GM19455 (cell line): ENCODE results near the gene LBHD2.
A peak's percentile ranks its signal among the peaks of the same experiment; 100 is the strongest.

Experiments
- ATAC-seq: cut with Tn5 transposase; IDR thresholded peaks from one replicate; pipeline ENCODE4 v1.9.1; 2021; ENCODE audit not compliant: unreplicated experiment

The LBHD2 gene

DNA sequence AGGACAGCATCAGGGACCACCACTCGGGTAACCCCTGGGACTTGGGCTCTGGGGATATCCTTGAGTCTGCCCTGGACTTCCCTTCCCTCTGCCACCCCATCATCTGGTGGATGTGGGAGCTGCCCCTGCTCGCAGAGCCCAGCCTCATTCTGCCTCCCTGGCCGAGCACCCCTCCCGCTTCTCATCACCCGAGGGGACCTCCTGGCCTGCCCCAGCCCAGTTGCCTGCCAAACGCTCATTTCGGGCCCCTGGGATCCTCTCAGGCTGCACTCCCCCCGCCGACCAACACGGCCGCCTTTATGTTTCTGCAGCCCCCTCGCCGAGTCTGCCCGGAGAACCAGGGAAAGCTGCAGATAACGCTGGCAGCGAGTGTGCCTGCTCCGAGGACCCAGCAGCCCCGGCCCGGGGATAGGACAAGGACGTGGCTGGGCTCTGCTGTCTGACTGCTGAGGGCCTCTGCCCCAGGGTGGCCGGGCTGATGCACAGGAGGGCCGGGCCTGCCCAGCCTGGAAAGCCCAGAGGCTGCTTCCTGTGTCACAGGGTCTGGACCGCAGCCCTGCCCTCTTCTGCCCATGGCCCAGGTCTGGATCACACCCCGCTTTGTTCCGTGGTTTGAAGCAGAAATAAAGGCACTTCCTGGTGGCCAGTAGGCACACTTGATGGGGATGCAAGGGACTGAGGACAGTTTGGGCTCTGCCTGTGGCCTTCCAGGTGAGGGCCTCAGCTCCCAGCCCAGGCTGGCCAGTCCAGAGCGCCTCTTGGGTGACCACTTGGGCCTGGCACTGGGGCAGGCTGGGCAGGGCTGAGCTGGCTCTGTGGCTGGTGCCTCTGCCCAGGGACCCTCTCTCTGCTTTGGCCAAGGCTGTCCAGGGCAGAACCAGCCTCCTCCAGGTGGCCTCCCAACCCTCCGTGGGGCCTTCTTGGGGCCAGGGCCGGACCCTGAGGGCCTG is 5.7 kb downstream of the LBHD2 start:
- ATAC-seq, result no peak

DNA sequence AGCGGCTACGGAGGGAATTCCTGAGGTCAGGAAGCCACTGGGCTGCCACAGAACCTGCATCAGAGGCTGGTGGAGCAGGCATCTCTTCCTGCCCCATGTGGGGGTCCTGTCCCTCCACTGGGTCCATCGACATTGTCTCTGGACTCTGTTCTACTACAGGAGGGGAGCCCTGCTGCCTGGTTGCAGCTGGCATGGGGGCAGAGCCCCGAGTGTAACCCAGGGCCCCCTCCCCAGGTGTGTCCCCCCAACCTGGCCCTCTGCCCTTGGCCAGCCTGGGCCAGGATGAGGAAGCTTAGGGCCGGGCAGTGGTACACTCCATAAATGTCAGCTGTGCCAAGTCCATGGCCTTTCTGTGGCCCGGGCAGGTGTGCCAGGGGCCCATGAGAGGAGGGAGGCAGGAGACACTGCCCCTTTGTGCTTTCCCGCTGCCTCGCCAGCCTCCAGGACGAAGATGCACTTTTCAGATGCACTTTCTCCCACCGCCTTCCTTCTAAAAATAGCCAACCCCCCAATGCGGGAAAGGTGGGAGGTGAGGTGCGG is 6.5 kb downstream of the LBHD2 start:
- no peak for ATAC-seq

DNA sequence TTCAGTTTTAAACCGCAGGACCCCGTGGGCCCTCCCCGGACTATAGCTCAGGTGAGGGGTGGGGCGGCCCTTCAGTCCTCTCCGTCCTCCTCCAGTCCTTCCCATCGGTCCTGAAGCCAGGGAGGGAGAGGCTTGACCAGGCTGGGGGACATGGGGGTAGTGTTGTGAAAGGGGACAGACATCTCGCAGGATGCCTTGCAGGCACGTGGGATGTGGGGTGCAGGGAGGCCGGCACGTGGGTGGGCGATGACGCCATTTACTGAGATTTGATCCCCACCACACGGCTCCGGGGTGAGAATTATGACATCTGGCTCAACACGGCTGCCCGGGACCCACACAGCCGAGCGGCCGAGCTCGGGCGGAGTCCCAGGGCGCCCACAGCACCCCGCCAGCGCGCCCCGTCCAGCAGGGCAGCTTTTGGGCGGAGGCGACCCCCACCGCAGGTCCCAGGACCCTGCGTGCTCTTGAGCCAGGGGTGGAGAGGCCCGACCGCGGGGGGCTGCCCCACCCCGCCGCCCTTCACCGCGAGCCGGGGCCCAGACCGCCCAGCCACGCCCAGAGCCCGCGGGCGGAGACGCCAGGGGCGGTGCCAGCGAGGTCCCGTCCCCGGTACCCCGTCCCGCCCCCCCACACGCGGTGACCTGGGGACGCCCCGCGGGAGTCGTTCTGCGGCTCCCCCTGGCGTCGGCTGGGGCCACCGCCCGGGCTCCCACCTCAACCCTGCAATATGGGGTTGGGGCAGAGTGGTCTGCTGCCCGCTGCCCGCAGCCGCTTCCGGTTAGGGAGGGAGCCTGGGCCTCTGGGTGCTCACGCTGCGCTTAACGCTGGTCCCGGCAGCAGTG is 7.3 kb downstream of the LBHD2 start:
- ATAC-seq, result peak; percentile 53

DNA sequence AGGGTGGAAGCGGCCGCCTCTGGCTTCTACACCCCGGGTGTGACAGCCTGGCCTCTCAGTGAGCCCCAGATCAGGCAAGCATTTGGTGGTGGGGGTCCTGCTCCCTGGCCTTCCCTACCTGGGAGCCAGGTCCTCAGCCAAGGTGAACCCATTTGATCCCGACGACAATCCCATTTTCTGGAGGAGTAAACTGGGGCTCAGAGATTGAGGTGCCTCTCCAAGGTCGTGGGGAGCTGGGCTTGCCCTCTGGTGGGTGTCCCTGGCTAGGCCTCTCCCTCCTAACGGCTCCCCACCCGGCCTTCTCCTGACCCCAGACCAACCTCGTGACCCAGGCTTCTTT is 7.8 kb downstream of the LBHD2 start:
- ATAC-seq, result no peak

DNA sequence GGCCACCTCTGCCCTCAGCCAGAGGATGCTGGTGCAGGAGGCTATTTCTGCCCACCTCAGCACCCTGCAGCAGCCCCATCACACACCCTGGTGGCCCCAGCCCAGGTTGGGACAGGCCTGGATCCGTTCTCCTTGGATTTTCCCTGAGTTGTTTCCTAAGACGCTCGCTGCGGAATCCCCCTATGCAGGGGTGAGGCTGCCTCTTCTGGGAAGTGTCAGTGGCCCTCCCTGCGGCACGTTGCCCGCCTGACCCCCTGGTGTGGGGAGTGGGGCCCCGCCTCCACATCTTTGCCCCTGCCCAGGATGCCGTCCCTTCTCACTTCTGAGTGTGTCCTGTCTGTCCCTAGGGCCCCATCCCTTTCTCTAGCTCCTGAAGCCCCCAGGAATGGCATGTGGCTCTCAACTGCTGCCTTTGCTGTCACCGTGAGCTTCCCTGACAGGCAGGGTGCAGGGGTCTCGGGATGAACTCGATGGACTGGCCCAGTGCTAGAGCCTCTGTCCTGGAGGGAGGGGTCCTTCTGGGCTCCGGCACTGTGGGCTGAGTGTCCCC is 9.9 kb downstream of the LBHD2 start:
- no peak for ATAC-seq

DNA sequence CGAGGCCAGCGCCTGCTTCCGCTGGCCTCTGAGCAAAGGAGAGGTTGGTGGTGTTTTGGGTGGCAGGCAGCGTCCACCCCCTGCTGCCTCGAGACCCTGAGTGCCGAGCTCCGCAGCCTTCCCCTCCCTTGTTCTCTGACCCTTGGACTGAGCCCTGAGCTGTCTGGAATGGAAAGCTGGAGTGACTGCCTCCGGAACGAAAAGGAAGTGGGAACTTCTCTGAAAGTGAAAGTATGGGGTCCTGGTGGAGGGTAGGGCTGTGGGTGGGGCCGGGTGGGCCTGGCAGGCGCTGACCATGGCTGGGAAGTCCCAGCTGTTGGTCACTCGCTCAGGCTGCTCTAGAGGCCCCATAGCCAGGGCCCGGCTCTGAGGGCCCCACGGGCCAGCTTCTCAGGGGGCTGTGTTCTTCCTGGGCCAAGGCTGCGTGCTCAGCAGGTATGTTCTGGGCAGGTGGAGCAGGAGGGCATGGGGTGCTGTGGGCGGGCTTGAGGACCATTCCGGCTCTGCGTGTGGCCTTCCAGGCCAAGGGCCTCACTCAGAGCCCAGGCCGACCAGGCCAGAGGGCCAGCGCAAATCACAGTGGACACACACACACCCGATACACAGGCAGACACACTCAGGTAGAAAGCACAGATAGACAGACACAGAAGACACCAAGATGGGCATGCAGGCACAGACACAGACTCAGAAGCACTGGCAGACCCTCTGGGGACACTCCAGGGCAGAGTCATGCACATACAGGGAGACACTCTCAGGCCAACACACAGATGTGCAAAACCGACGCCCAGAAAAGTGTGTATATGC is 10.6 kb downstream of the LBHD2 start, which contains the start of gene EXOC3L4:
Gene EXOC3L4 (plus strand): TSS at position 320 of the 804 bp plus-strand sequence. CDS start 5,495 bp downstream, outside the sequence.
- no peak for ATAC-seq

DNA sequence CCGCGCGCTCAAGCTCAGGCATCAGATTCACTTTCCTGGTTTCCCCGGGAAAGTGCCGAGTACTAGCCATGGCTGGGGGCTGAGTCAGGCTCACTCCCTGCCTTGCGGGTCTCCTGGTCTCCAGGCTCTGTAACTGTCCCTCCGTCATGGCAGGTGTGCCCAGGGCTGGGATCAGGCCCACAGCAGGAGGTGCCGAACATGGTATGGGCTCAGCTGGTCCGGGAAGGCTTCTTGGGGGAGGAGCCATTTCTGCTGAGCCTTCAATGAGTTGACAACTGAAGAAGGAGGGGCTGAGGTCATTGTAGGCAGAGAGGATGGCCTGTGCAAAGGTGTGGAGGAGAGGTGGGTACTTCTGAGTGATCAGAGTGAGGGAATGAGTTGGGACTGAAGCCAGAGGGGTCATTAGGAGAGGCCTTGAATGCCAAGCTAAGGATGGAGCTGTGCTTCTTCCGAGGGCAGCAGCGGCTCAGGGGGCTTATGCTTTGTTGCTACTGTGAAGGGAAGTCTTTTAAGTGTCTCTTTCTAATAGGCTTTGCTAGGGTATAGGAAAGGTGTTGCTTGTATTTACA is 11.3 kb downstream of the LBHD2 start:
- no peak for ATAC-seq

DNA sequence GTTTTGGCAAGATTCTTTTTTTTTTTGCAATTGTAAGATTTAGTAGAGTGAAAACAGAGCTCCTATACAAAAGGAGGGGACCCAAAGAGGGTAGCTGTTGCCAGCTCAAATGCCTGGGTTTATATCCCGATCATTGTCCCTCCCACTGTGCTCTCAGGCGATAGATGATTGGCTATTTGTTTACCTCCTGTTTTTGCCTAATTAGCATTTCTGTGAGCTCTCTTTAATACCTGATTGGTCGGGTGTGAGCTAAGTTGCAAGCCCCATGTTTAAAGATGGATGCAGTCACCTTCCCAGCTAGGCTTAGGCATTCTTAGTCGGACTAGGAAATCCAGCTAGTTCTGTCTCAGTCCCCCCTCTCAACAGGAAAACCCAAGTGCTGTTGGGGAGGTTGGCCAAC is 12.4 kb downstream of the LBHD2 start:
- ATAC-seq, result no peak

DNA sequence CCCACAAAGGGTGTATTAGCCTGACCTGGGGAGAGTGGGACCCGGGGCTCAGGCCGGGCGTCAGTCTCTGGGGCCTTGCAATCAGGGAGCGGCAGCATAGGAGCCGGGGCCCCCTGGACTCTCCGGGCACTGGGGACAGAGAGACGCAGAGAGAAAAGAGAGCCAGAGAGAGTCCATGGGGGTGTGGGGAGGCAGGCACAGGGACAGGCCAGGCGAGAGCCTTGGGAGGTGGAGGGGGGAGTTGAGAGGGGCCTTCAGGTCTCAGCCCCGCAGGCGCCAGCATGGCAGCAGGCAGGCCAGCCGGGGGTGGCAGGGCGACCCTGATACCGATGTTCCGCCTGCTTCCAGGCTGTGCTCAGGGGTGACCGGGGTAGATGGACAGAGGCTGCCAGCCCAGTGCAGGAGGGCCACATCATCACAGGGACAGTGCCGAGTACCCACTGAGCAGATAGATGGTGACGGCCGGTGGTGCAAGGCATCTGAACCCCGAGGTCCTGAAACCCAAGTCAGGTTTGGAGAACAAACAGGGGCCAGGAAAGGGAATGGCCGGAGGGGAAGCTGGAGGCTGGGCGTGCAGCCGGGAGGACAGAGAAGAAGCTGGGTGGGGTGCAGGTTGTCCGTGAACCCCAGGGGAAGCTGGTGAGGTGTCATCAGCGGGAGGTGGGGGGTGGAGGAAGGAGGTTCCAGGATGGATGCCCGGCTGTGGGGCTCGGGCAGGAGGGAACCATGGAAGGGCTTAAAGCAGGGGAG is 13.4 kb downstream of the LBHD2 start:
- ATAC-seq, result no peak

DNA sequence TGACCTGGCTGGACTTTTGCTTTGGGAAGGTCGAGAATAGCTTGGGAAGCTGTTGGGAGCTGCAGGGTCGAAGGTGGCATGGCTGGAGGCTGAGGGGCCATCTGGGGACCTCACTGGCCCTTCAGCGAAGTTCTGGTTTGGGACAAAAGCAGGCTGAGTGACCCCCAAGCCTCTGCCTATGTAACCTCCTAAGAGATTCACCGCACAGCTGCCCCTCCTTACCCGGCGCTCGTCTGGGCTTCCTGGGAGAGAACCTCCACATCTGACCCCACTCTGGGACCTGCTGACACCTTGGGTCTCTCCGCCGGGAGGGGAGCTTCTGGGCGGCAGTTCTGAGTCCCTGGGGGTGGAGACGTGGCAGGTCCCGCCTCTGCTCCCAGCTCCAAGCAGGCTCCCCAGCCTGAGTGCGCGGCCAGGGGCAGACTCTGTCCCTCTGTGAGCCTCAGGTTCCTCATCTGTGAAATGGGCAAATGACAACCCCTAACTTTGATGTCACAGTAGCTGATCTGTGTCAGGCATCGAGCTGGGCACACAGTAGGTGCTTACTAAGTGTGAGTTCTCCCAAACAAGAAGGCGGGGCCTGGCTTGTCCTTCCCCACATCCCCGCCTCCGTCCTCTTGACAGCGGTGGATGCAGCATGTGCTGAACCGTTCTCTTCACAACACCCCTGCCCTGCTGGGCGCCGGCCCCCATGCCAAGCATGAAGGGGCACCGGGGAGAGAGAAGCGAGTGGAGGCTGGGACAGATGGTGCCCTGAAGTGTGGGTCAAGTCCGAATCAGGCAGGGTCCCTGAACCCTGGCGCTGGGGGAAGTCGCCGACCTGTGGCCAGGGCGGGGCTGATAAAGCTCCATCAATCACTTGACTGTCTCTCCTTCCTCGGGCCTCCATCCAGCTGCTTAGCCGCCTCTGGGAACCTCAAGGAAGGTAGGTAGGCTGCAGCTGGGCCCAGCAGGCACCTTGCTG is 14.3 kb downstream of the LBHD2 start:
- ATAC-seq, result no peak

DNA sequence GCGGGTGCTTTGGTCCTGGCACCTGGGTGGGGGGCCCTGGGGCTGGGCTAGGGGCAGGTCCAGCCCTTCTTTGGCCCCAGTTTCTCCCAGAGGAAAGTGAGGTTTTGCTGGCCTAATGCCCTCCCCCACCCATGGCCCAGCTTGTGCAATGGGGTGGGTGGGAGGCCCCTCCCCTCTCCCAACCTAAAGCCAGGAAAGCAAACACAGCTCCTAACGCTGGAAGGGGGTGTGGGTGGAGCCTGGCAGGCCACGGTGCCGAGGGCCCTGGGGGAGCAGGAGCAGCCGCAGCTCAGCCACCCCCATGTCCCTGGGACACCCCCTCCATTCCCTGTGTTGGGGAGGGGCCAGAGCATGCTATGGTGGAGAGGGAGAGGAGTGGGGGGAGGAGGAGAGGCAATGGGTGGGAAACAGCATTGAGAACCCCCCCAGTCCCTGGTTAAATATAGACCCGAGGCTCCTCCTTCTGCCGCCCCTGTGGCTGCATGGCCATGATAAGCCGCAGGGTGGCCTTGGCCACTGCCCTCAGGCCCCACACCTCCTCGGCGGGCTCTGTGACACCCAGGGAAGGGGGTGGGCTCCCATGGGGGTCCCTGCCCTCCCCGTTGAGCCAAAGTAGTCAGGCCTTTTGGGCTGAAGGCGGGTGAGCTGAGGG is 15.2 kb downstream of the LBHD2 start:
- ATAC-seq, result no peak

DNA sequence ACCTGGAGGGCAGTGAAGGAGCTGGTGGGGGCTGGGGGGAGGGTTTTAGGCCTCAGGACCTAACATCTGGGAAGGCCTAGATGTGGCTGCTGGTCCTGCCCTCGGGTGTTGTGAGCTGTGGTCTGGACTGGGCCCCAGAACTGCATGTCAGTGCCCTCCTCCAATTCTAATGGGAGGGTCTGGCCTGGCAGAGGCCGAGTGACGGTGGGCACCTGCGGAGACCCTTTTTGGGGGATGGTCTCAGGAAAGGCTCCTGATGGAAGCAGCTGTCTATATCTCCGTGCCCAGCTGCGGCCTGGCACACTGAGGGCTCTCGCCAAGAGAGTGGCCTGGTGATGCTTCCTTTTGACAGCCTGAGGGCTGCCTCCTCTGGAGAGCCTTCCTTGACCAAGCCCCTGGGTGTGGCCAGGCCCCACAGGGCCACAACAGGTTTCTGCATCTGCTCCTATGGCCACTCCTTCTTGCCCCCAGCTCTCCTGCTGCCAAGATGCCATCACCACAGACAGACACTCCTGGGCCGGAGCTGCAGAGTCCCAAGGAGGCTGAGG is 15.8 kb downstream of the LBHD2 start:
- no peak for ATAC-seq

DNA sequence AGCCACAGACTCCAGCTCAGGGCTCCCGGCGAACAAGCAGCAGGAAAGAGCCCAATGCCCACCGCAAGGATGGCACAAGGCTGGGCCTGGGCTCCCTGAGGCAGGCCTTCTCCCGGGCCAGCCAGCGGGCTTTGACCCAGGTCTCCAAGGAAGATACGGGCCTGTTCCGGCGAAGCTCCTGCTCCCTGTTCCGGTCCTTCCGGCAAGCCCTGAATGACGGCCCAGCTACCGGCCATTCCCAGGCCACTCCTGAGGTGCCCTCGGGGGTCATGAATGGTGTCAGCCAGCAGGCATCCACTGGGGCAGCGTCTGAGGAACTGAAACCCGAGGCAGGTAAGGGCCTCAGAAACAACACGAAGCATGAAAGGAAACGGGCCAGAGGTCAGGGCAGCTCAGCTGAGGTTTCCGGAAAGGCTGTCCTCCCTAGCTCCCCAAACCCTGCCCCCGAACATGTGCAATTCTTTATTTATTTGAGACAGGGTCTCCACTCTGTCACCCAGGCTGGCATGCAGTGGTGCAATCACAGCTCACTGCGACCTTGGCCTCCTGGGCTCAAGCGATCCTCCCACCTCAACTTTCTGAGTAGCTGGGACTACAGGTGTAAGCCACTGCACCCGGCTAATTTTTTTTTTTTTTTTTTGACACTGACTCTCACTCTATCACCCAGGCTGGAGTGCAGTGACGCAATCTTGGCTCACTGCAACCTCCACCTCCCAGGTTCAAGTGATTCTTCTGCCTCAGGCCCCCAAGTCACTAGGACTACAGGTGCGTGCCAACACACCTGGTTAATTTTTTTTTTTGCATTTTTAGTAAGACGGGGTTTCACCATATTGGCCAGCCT is 16.5 kb downstream of the LBHD2 start:
- no peak for ATAC-seq

DNA sequence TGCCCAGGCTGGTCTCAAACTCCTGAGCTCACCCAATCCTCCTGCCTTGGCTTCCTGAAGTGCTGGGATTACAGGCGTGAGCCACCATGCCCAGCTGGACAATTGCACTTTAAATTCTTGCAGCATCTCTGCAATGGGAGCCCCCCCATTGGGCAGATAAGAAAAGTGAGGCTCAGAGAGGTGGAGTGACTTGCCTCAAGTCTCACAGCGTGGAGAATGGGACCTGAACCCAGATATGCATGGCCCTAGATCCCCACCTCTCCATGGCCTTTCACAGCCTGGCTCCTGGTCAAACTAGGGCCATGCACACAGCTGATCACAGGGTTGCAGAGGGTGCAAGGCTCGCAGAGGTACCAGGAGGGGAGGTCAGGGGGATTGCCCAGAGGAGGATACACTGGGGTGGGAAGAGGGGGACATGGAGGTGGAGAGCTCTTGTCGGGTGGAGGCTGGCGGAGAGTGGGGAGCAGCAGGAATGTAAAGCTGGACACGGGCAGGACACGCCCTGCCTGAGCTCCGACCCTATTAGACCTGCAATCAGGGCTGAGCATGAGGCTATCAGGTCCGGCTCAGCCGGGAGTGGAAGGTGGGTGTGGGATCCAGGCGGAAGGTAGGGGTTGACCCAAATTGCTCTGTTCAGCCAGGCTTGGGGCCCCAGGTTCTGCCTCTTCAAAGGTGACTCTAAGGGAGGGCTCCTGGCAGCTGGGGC is 17.4 kb downstream of the LBHD2 start:
- no peak for ATAC-seq

DNA sequence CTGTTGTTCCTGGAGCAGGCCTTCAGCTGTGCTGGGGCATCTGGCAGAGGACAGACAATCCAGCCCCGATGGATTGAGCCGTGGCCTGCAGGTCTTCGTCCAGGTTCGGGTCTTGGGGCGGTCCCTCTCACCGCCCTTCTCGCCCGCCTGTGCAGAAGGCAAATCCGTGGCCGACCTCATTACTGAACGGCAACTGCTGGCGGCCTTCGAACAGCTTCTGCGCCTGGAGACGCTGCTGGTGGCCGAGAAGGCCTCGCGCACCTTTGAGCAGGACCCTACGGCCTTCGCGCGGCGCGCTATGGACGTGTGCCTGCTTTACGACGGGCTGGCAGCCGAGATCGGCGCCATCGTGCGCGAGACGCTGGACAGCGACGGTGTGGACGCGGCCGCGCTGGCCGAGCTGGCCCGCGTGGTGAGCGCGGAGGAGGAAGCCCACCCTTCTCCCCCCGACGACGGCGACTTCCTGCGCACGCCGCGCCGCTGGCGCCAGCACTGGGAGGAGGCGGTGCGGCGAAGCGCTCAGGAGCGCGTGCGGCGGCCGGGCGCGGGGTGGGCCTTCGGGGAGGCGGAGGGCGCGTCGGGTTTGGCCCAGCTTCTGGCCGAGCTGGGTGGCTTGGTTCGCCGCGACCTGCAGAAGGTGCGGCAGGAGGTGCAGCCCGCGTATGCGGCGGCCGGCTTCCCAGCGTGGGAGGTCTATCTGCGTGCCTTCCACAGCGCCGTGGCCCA is 18.1 kb downstream of the LBHD2 start:
- ATAC-seq, result no peak
